GM12864 (cell line): ENCODE data around the gene SELENOS.

ENCODE experiments used
- DNase-seq: peaks from one replicate; pipeline ENCODE4 v3.0.0-alpha.2; 2011; ENCODE audit warnings: low read depth
- H3K4me3 ChIP-seq: 2 replicates; pipeline ENCODE4 v1.5.1; 2011; ENCODE audit warnings: mild to moderate bottlenecking, low read depth, low read length, control low read depth
- TF ChIP-seq, protein P1 (sequence below): IDR thresholded peaks from 2 replicates; pipeline ENCODE4 v1.5.1; 2011; ENCODE audit warnings: low read depth, mild to moderate bottlenecking, moderate library complexity, low read length, control low read depth, inconsistent platforms; ENCODE audit errors: missing control alignments

SELENOS gene

GRCh38 chr15:101232677-101233076 lies 44.6 kb downstream of the SELENOS start:
- H3K4me3 ChIP-seq, result no peak overlapping the region
- TF ChIP-seq, protein P1, sequence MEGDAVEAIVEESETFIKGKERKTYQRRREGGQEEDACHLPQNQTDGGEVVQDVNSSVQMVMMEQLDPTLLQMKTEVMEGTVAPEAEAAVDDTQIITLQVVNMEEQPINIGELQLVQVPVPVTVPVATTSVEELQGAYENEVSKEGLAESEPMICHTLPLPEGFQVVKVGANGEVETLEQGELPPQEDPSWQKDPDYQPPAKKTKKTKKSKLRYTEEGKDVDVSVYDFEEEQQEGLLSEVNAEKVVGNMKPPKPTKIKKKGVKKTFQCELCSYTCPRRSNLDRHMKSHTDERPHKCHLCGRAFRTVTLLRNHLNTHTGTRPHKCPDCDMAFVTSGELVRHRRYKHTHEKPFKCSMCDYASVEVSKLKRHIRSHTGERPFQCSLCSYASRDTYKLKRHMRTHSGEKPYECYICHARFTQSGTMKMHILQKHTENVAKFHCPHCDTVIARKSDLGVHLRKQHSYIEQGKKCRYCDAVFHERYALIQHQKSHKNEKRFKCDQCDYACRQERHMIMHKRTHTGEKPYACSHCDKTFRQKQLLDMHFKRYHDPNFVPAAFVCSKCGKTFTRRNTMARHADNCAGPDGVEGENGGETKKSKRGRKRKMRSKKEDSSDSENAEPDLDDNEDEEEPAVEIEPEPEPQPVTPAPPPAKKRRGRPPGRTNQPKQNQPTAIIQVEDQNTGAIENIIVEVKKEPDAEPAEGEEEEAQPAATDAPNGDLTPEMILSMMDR, result no peak
- DNase-seq, result no peak

DNA sequence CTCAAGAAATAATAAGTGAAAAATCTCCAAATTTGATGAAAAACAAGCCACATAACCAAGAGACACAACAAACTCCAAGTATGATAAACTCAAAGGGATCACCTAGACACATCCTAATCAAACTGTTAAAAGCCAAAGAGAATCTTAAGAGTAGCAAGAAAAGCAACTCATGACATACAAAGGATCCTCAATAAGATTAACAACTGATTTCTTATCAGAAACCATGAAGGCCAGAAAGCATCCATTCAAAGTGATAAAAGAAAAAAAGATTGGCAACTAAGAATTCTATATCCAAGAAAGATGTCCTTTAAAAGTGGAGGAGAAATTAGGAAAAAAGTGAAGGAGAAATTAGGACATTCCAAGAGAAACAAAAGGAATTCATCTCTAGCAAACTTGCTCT lies 49.0 kb downstream of the SELENOS start:
- no peak for DNase-seq
- no peak overlapping the region for H3K4me3 ChIP-seq
- TF ChIP-seq, protein P1, result no peak

- DNase-seq, result no peak
- no peak overlapping the region for H3K4me3 ChIP-seq
- TF ChIP-seq, protein P1, result no peak
These were observed 51.6 kb downstream of the SELENOS start for GRCh38 chr15:101225658-101226057.
